ENCODE measurements around the gene CACNA1B. TPM values are rescaled to one million over a fixed set of nuclear protein-coding genes. Genes with fewer than 3 reads are reported as not detected.
A peak's percentile ranks its signal among the peaks of the same experiment; 100 is the strongest.
"Not testable (repeated sequence)": the region's sequence is repeated elsewhere in the genome, so short reads cannot be mapped to it uniquely, and the experiment has no call there.

CACNA1B gene
- total and polyA plus RNA-seq, 10 donors = under 0.01 to 0.09 (median 0.04) TPM; not detected in 4

- Histone ChIP-seq H3K9me3 (peaks cover 0 to 26% (median 19%) of the 10 kb centered on the region in 8 donors), H3K36me3 (no peaks in the 10 kb centered on the region), H3K27me3 (replicated peaks in 1 of 7) (peaks cover 0 to 44% (median 0%) of the 10 kb centered on the region in 7 donors), H3K27ac (no peak overlapping the region), H3K4me3 (no peak overlapping the region), H3K4me1 (no peaks in the 10 kb centered on the region)
- DNase-seq = no peak
- TF ChIP-seq POLR2AphosphoS5 (IDR thresholded peaks at IDR 0.05) (no peak), POLR2A (IDR thresholded peaks at IDR 0.05) (no peak), CTCF (IDR thresholded peaks at IDR 0.05 in 8 of 11, conservative IDR thresholded peaks at IDR 0.05 in 3 of 11) (no peak)
- intact Hi-C loops (cut with DNase I; ENCODE audit: low total_unique reads) = no loop called here
- 72 to 94% (median 82%) methylated on average over 5 of the region's 5 CpGs for WGBS, 5 donors
Observed at GRCh38 chr9:138080979-138081378, 203.4 kb downstream of the CACNA1B start.

- DNase-seq = peak; percentile 37
- intact Hi-C loops (cut with DNase I; ENCODE audit: low total_unique reads) = no loop called here
- Histone ChIP-seq H3K27ac (no peak overlapping the region), H3K36me3 (no peaks in the 10 kb centered on the region), H3K4me1 (no peaks in the 10 kb centered on the region), H3K4me3 (no peak overlapping the region), H3K27me3 (replicated peaks in 1 of 7) (peaks cover 0 to 38% (median 0%) of the 10 kb centered on the region in 7 donors), H3K9me3 (peaks cover 0 to 37% (median 29%) of the 10 kb centered on the region in 8 donors)
- TF ChIP-seq POLR2A (IDR thresholded peaks at IDR 0.05) = no peak
- TF ChIP-seq POLR2AphosphoS5 (IDR thresholded peaks at IDR 0.05) = no peak
- no peak for TF ChIP-seq CTCF (IDR thresholded peaks at IDR 0.05 in 8 of 11, conservative IDR thresholded peaks at IDR 0.05 in 3 of 11)
- 73 to 85% (median 74%) methylated on average over 9 of the region's 9 CpGs; no CpG with 5 or more reads in 1 of the 5 donors for WGBS, 5 donors
Observed at GRCh38 chr9:138082918-138083636, 205.5 kb downstream of the CACNA1B start.

- H3K4me3 ChIP-seq = no peak overlapping the region
- peaks cover 0 to 30% (median 0%) of the 10 kb centered on the region in 7 donors for H3K27me3 ChIP-seq (replicated peaks in 1 of 7)
- intact Hi-C loops (cut with DNase I; ENCODE audit: low total_unique reads) = no loop called here
- no peaks in the 10 kb centered on the region for H3K36me3 ChIP-seq
- H3K4me1 ChIP-seq = no peaks in the 10 kb centered on the region
- no peak for DNase-seq
- peaks cover 0 to 37% (median 29%) of the 10 kb centered on the region in 8 donors for H3K9me3 ChIP-seq
- 54 to 70% (median 60%) methylated on average over 2 to 3 of the region's 3 CpGs; no CpG with 5 or more reads in 1 of the 5 donors for WGBS, 5 donors
- no peak overlapping the region for H3K27ac ChIP-seq
- no peak for TF ChIP-seq POLR2AphosphoS5 (IDR thresholded peaks at IDR 0.05)
- TF ChIP-seq CTCF (IDR thresholded peaks at IDR 0.05 in 8 of 11, conservative IDR thresholded peaks at IDR 0.05 in 3 of 11) = no peak
- no peak for TF ChIP-seq POLR2A (IDR thresholded peaks at IDR 0.05)
Observed at GRCh38 chr9:138083873-138084272, 206.3 kb downstream of the CACNA1B start.

GRCh38 chr9:138085568-138085967 is 208.0 kb downstream of the CACNA1B start:
- Histone ChIP-seq H3K36me3 (no peaks in the 10 kb centered on the region), H3K27ac (no peak overlapping the region), H3K27me3 (replicated peaks in 1 of 7) (peaks cover 0 to 19% (median 0%) of the 10 kb centered on the region in 7 donors), H3K4me1 (no peaks in the 10 kb centered on the region), H3K9me3 (peaks cover 0 to 37% (median 29%) of the 10 kb centered on the region in 8 donors), H3K4me3 (no peak overlapping the region)
- TF ChIP-seq POLR2A (IDR thresholded peaks at IDR 0.05) (no peak), CTCF (IDR thresholded peaks at IDR 0.05 in 8 of 11, conservative IDR thresholded peaks at IDR 0.05 in 3 of 11) (no peak), POLR2AphosphoS5 (IDR thresholded peaks at IDR 0.05) (no peak)
- DNase-seq = no peak
- intact Hi-C loops (cut with DNase I; ENCODE audit: low total_unique reads) = no loop called here
- 83 to 92% (median 87%) methylated on average over 4 of the region's 4 CpGs; no CpG with 5 or more reads in 1 of the 5 donors for WGBS, 5 donors

- WGBS, 5 donors = 51 to 71% (median 63%) methylated on average over 3 to 4 of the region's 4 CpGs
- H3K27me3 ChIP-seq (replicated peaks in 1 of 7); DNase-seq; H3K4me3 ChIP-seq; H3K9me3 ChIP-seq; H3K4me1 ChIP-seq; intact Hi-C loops (cut with DNase I; ENCODE audit: low total_unique reads); H3K27ac ChIP-seq; H3K36me3 ChIP-seq: not testable (repeated sequence)
Observed at GRCh38 chr9:138092057-138092456, 214.5 kb downstream of the CACNA1B start.

Measured in spleen (tissue), 11 donors.